Body of pancreas (tissue), 4 donors: ENCODE data around the gene HOXA2. TPM values are rescaled to one million over a fixed set of nuclear protein-coding genes. Genes with fewer than 3 reads are reported as not detected.
A peak's percentile ranks its signal among the peaks of the same experiment; 100 is the strongest.

Experiments
- ATAC-seq: fragments of 150-250 bp; one replicate; pipeline ENCODE4 v1.9.1; 2016
- DNase-seq, 4 donors: peaks; one replicate each; pipeline ENCODE4 v3.0.0-alpha.2; 2019
- H3K27ac ChIP-seq, 4 donors: fragments of 200-600 bp; sonication (generic); 1 replicate in 3 of 4; 2 replicates in 1 of 4; pipeline versions ENCODE4 v1.5.1 to v1.6.1; 2016 to 2019; ENCODE audit warnings: mild to moderate bottlenecking in 1 of 4, mixed read lengths in 1 of 4, moderate library complexity in 1 of 4
- H3K27me3 ChIP-seq, 2 donors: fragments of 200-600 bp; sonication (generic); one replicate each; pipeline ENCODE4 v1.6.0; 2016; ENCODE audit warnings: mild to moderate bottlenecking in 1 of 2
- H3K36me3 ChIP-seq, 2 donors: fragments of 200-600 bp; sonication (generic); replicated peaks in 1 of 2; 2 replicates each; pipeline ENCODE4 v1.5.1; 2016; ENCODE audit warnings: low read depth in 2 of 2; ENCODE audit not compliant: insufficient read depth in 1 of 2
- H3K4me1 ChIP-seq: fragments of 200-600 bp; sonication (generic); one replicate; pipeline ENCODE4 v1.6.0; 2016
- H3K4me3 ChIP-seq, 2 donors: fragments of 200-600 bp; sonication (generic); 1 replicate in 1 of 2; 2 replicates in 1 of 2; pipeline ENCODE4 v1.5.1; 2016 to 2019
- H3K9me3 ChIP-seq, 3 donors: fragments of 200-600 bp; sonication (generic); 1 replicate in 2 of 3; 2 replicates in 1 of 3; pipeline ENCODE4 v1.5.1; 2016
- POLR2A ChIP-seq, 3 donors: fragments of 450-650 bp; IDR thresholded peaks; one replicate each; pipeline ENCODE4 v1.6.1; 2016; ENCODE audit warnings: antibody characterized with exemption in 3 of 3, mild to moderate bottlenecking in 2 of 3
- WGBS, 2 donors: methylation state at CpG; one replicate each; pipeline ENCODE4 v1.1.5; 2017; 5-methylcytosine and 5-hydroxymethylcytosine counted together
- intact Hi-C: fragments of 100-400 bp; cut with DNase I; formaldehyde crosslinking; loops from one replicate; pipeline ENCODE4 v1.15.1; 2023
- total RNA-seq, 2 donors: library from RNA; depleted of rRNA; stranded (reverse); fragments of >200 nt; gene quantifications; one replicate each; pipeline ENCODE4 v1.1.0, GENCODE V29; 2016
- TF ChIP-seq, protein P1 (sequence below), 7 experiments: fragments of 450-650 bp in 4 of 7; fragments of 200-600 bp in 3 of 7; sonication (generic) in 3 of 7; IDR thresholded peaks; one replicate each; pipeline ENCODE4 v1.5.1; 2016 to 2019; ENCODE audit warnings: antibody characterized with exemption in 7 of 7

HOXA2 gene
- total RNA-seq, 2 donors from 2014 or later = 0.66 TPM; not detected in 1

DNA sequence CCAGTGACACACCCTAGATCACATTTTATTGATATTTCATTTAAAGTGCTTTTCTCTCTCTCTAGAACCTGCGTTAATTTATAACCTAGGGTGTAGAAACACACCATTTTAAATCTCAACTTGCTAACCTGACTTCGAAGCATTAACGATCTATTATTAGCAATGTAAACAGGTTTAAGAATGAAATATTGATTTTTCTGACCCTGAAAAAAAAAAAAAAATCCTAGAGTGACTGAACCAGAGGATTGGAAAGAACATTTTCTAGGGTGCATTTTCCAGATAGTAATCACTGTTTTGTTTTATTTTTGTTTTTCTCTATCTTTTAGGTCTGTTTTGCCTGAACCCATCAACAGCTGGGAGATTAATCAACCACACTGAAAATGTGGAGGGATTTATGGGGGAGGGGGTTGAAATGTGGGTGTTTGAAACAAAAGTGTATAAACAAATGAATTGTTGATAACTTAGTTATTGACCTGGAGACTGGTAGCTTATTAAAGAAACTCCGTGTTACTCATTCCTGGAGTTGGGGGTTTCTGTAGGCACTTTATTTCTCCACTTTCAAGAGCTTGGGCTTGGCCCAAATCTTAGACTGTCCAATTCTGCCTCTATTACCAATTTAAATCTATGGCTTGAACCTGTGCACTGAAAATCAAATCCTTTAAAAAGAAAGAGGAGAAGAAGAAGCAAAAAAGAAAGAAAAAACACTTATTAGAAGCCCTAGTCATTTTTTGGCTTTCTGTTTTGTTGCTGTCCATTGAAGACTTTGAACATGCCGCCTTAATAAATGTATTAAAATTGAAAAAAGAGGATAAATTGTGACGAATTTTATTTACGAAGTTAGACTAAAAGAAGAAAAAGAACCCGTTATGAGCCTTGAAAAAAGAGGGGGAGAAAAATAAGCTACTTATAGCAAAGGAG lies 2.8 kb downstream of the HOXA2 start:
- H3K27me3 ChIP-seq = peaks cover 9 to 76% of the 10 kb centered on the region in 2 donors
- peaks cover 28% of the 10 kb centered on the region for H3K4me1 ChIP-seq
- H3K9me3 ChIP-seq = no peaks in the 10 kb centered on the region
- no peak overlapping the region for H3K27ac ChIP-seq
- no peaks in the 10 kb centered on the region for H3K36me3 ChIP-seq
- DNase-seq (no peak), ATAC-seq (no peak)
- TF ChIP-seq, protein P1, sequence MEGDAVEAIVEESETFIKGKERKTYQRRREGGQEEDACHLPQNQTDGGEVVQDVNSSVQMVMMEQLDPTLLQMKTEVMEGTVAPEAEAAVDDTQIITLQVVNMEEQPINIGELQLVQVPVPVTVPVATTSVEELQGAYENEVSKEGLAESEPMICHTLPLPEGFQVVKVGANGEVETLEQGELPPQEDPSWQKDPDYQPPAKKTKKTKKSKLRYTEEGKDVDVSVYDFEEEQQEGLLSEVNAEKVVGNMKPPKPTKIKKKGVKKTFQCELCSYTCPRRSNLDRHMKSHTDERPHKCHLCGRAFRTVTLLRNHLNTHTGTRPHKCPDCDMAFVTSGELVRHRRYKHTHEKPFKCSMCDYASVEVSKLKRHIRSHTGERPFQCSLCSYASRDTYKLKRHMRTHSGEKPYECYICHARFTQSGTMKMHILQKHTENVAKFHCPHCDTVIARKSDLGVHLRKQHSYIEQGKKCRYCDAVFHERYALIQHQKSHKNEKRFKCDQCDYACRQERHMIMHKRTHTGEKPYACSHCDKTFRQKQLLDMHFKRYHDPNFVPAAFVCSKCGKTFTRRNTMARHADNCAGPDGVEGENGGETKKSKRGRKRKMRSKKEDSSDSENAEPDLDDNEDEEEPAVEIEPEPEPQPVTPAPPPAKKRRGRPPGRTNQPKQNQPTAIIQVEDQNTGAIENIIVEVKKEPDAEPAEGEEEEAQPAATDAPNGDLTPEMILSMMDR (IDR thresholded peaks at IDR 0.05) = no peak
- no peak for TF ChIP-seq POLR2A (IDR thresholded peaks at IDR 0.05)
- H3K4me3 ChIP-seq = no peak overlapping the region
- intact Hi-C loops = no loop called here
- 17 to 28% methylated on average over 8 of the region's 8 CpGs for WGBS, 2 donors

DNA sequence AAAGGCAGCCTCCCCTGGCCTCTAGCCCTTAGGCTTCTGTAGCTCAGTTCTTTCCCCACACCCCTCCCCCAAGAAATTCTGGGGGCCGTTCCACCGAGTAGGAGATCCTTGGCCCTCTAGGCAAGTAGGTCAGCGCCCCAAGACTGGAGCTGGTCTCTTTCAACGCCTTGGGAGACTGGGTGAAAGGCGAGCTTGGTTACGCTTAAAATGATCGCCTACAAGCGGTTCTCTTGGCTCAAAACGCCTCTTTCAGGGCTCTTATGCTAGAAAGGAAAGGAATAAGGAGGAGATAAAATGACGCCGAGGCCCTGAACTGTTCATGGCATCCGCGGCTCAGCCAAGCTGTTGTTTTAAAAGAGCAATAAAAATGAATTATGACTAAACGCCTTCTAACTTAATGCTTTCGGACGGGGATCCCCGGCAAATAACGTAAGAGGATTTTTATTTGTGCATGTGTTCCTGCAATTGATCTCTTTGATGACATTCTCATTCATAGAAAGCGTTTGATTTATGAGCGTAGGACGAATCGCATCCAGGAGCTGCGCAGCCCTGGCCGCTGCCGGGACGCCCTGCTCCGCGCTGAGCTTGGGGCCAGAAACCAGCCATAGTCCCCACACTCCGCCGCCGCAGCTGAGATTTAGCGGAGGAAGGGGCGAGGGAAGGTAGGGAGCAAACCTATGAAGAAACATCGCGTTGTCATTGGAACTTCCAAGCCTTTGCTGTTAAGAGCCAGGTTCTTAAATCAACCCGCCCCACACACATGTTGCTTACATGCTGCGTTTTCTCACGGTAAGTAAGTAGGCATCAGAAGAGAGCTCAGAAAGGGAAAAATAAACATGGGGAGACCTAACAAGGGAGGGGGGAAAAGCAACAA lies 3.7 kb downstream of the HOXA2 start:
- Histone ChIP-seq H3K36me3 (no peaks in the 10 kb centered on the region), H3K9me3 (no peaks in the 10 kb centered on the region), H3K4me3 (no peak overlapping the region), H3K4me1 (peaks cover 27% of the 10 kb centered on the region), H3K27ac (peak overlapping the region in 3 of 4 donors; percentile 18 to 33 (median 31)), H3K27me3 (peaks cover 9 to 71% of the 10 kb centered on the region in 2 donors)
- DNase-seq = peak in 1 of 4 donors; percentile 13
- no peak for ATAC-seq
- 10 to 11% methylated on average over 31 to 38 of the region's 38 CpGs for WGBS, 2 donors
- intact Hi-C loops = no loop called here
- no peak for TF ChIP-seq POLR2A (IDR thresholded peaks at IDR 0.05)
- TF ChIP-seq, protein P1 (IDR thresholded peaks at IDR 0.05) = no peak

DNA sequence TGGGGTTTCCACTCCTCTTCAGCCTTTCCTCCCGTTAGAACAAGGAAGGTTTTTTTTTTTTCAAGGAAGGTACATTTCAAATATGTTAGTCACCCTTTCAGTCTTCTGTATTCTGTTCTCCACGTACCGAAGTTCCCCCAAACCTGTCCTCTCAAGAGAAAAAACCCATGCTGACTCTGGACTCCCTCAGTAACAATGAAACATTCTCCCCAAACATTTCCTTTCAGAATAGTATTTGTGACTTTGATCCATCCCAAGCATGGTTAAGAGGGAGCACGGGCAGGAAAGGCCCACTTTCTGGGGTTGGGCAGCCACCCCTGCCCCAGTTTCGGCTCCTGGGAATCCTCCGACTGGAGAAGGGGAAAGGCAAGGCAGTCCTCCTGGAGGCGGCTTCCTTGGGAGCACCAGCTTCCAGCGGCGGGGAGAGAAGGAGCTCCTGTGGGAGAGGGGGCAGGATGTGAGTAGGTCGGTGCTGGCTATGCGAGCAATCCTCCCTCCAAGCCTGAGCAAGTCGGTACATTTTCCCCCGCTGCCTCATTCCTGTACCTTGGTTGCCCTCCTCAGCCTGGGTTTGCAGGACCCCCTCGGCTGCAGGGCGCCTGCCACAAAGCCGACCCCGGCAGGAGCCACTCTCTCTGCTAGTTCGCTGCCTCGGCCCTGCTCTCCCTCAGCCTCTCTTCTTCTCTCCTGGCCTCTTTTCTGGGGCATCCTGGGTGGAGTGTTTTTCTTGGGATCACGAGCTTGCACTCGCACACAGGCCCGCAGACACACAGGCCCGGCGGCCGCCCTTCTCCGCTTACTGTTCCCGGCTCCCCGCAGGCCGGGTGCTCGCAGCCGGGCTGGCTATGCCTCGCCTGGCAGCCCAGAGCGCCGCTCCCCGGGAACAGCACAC lies 4.6 kb downstream of the HOXA2 start:
- DNase-seq (no peak), ATAC-seq (no peak)
- intact Hi-C loops = no loop called here
- Histone ChIP-seq H3K4me3 (no peak overlapping the region), H3K4me1 (peaks cover 22% of the 10 kb centered on the region), H3K27me3 (peaks cover 9 to 64% of the 10 kb centered on the region in 2 donors), H3K9me3 (no peaks in the 10 kb centered on the region), H3K36me3 (no peaks in the 10 kb centered on the region), H3K27ac (peak overlapping the region in 3 of 4 donors; percentile 18 to 33 (median 31))
- no peak for TF ChIP-seq POLR2A (IDR thresholded peaks at IDR 0.05)
- TF ChIP-seq, protein P1 (IDR thresholded peaks at IDR 0.05) = no peak
- 10 to 11% methylated on average over 35 of the region's 35 CpGs for WGBS, 2 donors

DNA sequence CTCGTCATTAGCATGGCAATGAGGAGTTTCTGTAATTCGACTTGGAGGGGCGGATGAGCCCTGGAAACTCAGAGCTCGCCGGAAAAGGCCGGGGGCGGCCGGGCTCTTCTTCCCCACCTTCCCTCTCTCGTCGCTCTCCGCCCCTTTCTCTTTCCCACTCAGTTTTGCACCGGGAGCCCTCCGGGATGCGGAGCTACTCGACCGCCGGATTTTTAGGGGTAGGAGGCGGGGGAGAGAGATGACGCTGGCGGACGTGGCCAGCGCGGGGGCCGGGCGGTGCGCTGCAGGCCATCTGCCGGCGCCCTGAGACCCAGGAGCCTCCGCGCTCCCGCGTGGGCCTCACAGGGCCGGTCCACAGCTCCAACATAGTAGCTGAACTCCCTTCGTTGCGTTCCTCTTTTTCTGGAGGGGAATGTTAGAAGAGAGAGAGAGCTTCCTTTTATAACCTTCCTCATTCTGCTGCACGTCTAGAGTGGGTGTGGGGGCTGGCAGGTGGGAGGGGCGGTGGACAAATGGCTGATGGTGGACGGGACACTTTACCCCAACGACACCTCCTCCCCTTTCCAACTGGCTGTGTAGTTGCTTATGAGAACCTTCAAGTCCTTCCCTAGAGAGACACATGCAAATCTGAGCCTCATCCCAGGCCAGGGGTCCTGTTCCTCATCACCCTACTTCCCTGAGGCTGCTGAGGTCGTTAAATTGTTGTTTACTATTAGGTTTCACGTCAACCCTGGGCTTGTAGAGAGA lies 5.5 kb downstream of the HOXA2 start:
- TF ChIP-seq POLR2A (IDR thresholded peaks at IDR 0.05) = peak in 2 of 3 donors; percentile 9 to 29
- TF ChIP-seq, protein P1 (IDR thresholded peaks at IDR 0.05) = no peak
- 4 to 5% methylated on average over 40 to 41 of the region's 41 CpGs for WGBS, 2 donors
- DNase-seq (no peak), ATAC-seq (peak; percentile 20)
- Histone ChIP-seq H3K9me3 (no peaks in the 10 kb centered on the region), H3K4me3 (peak overlapping the region; percentile 28 to 32), H3K27ac (peak overlapping the region in 3 of 4 donors; percentile 33 to 76 (median 60)), H3K36me3 (no peaks in the 10 kb centered on the region), H3K4me1 (peaks cover 22% of the 10 kb centered on the region), H3K27me3 (peaks cover 9 to 54% of the 10 kb centered on the region in 2 donors)
- intact Hi-C loops = no loop called here
